ENCODE data around the gene ABCA1.
A peak's percentile ranks its signal among the peaks of the same experiment; 100 is the strongest.
"Not testable (repeated sequence)": the region's sequence is repeated elsewhere in the genome, so short reads cannot be mapped to it uniquely, and the experiment has no call there.

Gene ABCA1

GRCh38 chr9:104927912-104928740 is at the start of gene ABCA1:
TSS of gene ABCA1 (minus strand) at chr9:104928155. CDS start at chr9:104903679, 24,476 bp downstream.
- DNase-seq (ENCODE audit: low read depth in 2 of 2, low spot score in 1 of 2), result peak; percentile 20 to 40

GRCh38 chr9:104977580-104977979 is 49.6 kb upstream of the ABCA1 start:
- no peak for DNase-seq (ENCODE audit: low read depth in 2 of 2, low spot score in 1 of 2)

GRCh38 chr9:104977168-104977567 is 49.2 kb upstream of the ABCA1 start:
- no peak for DNase-seq (ENCODE audit: low read depth in 2 of 2, low spot score in 1 of 2)

- DNase-seq (ENCODE audit: low read depth in 2 of 2, low spot score in 1 of 2), result not testable (repeated sequence)
Observed at GRCh38 chr9:104975966-104976595, 48.1 kb upstream of the ABCA1 start.

- no peak for DNase-seq (ENCODE audit: low read depth in 2 of 2, low spot score in 1 of 2)
Observed at GRCh38 chr9:104974053-104974962, 46.4 kb upstream of the ABCA1 start.

- DNase-seq (ENCODE audit: low read depth in 2 of 2, low spot score in 1 of 2), result no peak
Observed at GRCh38 chr9:104972242-104972866, 44.4 kb upstream of the ABCA1 start.

GRCh38 chr9:104971511-104971910 is 43.6 kb upstream of the ABCA1 start:
- DNase-seq (ENCODE audit: low read depth in 2 of 2, low spot score in 1 of 2), result no peak

GRCh38 chr9:104970271-104970987 is 42.5 kb upstream of the ABCA1 start:
- DNase-seq (ENCODE audit: low read depth in 2 of 2, low spot score in 1 of 2), result no peak

- DNase-seq (ENCODE audit: low read depth in 2 of 2, low spot score in 1 of 2), result no peak
Observed at GRCh38 chr9:104969116-104969515, 41.2 kb upstream of the ABCA1 start.

GRCh38 chr9:104968025-104968982 is 40.3 kb upstream of the ABCA1 start:
- DNase-seq (ENCODE audit: low read depth in 2 of 2, low spot score in 1 of 2), result peak; percentile 62 to 67

GRCh38 chr9:104963076-104963475 is 35.1 kb upstream of the ABCA1 start:
- no peak for DNase-seq (ENCODE audit: low read depth in 2 of 2, low spot score in 1 of 2)

GRCh38 chr9:104961701-104962359 is 33.9 kb upstream of the ABCA1 start:
- DNase-seq (ENCODE audit: low read depth in 2 of 2, low spot score in 1 of 2), result no peak

- DNase-seq (ENCODE audit: low read depth in 2 of 2, low spot score in 1 of 2), result peak in 1 of 2 donors; percentile 1
Observed at GRCh38 chr9:104961238-104961637, 33.3 kb upstream of the ABCA1 start.

- no peak for DNase-seq (ENCODE audit: low read depth in 2 of 2, low spot score in 1 of 2)
Observed at GRCh38 chr9:104960662-104961061, 32.7 kb upstream of the ABCA1 start.

GRCh38 chr9:104958751-104959150 is 30.8 kb upstream of the ABCA1 start:
- DNase-seq (ENCODE audit: low read depth in 2 of 2, low spot score in 1 of 2), result no peak

- DNase-seq (ENCODE audit: low read depth in 2 of 2, low spot score in 1 of 2), result not testable (repeated sequence)
Observed at GRCh38 chr9:104958006-104958405, 30.1 kb upstream of the ABCA1 start.

- no peak for DNase-seq (ENCODE audit: low read depth in 2 of 2, low spot score in 1 of 2)
Observed at GRCh38 chr9:104951487-104951886, 23.5 kb upstream of the ABCA1 start.

GRCh38 chr9:104950838-104951237 is 22.9 kb upstream of the ABCA1 start:
- DNase-seq (ENCODE audit: low read depth in 2 of 2, low spot score in 1 of 2), result no peak

GRCh38 chr9:104948277-104948676 is 20.3 kb upstream of the ABCA1 start:
- DNase-seq (ENCODE audit: low read depth in 2 of 2, low spot score in 1 of 2), result no peak
